NCI-H1436 (cell line): Measurements from ENCODE around the gene WBP4.

Source experiments
- DNase-seq: peaks from one replicate; lab custom pipeline; 2025; lab: John Stamatoyannopoulos, UW

Gene WBP4

DNA sequence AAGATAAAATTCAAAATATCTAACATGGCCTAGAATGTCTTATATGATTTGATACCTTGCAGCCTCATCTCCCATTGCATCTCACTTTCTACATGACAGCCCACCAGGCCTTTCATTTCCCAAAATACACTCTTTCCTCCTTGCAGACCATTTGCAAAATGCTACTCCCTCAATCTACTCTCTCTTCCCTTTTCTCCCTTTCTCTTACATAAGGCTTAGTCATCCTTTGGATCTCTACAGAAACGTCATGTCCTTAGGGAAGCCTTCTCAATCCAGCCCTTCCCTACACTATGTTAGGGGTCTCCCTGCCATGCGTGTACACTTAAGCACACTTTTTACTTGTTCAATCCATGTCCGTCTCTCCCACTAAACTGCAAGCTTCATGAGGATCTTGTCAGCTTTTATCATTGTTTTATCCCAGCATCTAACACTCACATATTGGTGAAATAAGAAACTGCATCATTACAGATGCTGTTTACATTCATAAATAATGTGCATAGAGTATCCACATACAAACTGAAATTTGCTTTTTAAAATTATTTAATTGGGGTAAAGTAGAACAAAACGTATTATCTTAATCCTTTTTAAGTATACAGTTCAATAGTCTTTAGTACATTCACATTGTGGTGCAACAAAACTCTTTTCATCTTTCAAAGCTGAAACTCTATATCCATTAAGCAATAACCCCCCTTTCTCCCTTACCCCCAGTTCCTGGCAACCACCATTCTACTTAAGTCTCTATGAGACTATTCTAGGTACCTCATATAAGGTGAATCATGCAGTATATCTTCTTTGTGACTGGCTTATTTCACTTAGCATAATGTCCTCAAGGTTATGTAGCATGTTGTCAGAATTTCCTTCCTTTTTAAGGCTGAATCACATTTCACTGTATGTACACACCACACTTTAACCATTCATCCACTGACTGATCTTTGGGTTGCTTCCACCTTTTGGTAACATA is 11.5 kb upstream of the WBP4 start:
- no peak for DNase-seq

DNA sequence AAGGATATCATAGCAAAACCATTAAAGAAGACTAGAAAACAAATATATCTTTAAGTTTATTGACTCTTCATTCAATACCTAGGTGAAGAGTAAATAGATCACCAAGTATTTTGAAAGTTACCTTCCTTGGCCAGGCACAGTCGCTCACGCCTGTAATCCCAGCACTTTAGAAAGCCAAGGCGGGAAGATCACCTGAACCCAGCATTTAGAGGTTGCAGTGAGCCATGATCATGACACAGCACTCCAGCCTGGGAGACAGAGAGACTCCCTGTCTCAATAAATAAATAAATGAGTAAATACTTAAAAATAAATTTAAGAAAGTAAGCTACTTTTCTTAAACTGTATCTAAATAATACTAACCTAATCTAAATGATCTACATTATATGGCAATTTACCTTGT is 8.9 kb upstream of the WBP4 start:
- DNase-seq: no peak

DNA sequence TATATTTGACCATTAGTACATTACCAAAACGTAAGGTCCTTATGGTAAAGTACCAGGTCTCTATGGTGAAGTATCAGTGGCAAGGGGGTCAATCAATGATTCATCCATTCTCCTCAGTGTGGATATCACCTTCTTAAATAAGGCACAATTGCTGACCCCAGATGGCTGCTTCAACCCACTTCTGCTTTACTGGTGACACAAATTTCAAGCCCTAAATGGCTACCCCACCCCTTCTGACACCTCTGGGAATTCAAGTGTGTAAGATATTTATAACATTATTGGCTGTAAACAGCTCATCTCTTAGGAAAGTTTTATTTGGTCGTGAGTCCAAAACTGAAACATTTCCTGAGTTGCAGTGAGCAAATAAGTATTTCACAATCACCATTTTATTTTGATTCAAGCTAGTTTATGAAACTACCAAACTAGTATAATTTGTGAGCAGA is 7.9 kb upstream of the WBP4 start:
- no peak for DNase-seq

DNA sequence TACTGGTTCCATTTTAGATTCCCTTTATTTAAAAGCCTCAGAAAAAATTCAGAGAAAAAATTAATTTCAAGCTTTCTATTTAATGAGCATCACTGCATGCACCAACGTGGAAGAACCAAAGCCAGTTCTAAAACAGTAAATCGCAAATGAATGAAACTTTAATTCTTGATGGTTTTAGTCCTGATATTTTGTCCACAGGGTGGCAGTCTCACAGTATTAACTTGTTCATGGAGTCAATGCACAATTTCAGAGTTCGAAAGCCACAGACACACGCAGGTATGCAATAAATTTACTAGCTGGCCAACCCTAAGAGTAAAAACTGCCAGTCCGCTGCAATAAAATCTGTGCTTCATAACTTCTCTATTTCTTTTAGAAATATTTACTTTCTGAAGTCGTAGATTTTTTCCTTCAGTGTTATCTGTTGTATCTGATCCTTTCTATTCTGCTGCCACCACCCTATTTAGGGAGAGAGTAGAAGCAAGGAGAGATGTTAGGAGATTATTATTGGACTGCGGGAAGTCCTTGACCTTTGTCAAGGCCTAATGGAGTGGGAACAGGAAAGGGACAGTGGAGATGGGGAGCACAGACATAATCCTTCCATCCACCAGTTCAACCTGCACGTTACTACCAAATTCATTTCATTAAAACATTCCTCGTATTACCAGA is 7.0 kb upstream of the WBP4 start:
- DNase-seq: no peak

DNA sequence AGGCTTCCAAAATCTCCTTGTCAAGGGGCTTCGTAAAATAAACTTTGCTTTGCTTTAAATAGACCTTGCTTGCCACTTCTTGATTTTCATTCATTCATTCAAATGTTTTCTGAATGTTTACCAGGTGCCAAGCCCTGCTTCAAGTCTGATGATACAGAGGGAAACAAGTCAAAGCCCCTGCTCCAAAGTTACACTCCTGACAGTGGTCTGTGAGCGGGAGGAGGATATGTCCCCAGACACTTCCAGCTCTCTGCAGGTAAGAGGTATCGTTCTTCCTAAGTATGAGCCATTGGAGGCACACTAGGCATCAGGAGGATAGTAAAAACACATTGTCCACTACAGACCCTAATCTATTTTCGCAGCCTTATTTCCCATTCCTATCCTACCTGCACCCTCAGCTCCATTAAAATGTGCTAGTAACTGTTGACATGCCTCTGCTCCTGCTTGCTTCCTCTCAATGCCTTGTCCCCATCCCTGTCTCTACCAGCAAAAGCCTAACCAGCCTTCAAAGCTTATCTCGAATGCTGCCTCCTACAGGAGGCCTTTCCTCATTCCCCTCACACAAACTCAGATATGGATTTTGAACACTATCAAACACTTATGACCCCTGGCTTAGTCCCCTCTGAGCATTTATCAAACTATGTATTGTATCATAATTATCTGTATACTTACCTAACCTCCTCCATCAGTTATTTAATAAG is 6.2 kb upstream of the WBP4 start:
- no peak for DNase-seq

DNA sequence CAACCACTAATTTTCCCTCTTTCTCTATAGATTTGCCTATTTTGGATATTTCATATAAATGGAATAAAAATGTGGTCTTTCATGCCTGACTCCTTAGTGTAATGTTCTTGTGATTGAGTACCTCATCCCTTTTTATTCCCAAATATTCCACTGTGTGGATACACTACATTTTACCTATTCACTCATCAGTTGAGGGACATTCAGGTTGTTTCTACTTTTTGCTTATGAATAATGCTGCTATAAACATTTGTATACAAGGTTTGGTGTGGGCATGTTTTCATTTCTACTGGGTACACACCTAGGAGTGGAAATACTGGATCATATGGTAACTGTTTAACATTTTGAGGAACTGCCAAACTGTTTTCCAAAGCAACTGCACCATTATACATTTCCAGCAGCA is 5.1 kb upstream of the WBP4 start:
- DNase-seq: no peak

DNA sequence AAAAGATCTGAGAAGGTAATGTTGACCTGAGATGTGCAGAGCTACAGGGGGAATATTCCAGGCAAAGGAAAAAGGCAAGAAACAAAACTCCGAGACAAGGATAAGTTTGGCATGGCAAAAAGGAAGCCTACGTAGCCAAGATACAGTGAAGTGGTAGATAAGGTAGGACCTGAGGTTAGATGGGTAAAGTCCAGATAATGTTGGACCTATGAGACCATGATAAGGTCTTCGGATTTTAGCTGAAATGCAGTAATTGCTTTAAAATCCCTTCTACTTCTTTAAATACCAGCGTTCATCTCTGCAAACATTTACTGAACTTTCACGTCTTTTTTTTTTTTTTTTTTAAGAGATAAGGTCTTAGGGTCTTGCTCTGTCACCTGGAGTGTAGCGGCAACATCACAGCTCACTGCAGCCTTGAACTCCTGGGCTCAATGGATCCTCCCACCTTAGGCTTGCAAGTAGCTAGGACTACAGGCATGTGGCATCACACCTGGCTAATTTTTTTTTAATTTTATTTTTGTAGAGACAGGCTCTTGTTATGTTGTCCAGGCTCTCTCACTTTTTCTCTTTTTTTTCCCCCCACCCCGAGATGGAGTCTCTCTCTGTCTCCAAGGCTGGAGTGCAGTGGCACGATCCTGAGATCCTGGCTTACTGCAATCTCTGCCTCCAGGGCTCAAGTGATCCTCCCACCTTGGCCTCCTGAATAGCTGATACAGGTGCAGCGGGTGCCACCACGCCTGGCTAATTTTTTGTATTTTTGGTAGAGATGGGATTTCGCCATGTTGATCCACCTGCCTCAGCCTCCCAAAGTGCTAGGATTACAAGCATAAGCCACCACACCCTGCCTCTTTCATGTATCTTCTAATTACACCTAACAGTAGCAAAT is 4.2 kb upstream of the WBP4 start:
- DNase-seq: no peak

DNA sequence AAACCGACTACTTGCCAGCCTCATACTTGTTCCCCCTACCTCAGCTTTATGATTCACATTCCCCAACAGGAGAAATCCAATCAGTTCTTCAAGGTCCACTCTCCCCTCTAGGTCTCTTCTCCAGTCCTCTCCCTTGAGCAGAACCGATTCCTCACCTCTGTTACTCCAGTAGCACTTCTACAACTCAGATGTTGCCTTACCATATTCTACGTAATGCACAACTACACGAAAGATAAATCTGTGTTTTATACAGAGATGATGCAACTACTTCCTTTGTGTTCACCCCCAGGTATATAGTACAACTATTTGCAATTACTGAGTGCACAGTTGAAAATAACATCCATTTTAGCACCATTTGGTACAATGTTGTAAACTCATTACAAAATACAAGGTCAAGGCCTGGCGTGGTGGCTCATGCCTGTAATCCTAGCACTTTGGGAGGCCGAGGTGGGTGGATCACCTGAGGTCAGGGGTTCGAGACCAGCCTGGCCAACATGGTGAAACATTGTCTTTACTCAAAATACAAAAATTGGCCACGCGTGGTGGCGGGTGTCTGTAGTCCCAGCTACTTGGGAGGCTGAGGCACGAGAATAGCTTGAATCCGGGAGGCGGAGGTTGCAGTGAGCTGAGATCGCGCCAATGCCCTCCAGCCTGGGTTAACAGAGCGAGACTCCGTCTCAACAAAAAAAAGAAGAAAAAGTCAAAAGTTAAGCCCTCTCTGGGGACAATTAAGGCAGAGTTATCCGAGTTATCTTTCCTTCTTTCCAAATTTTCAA is 2.8 kb upstream of the WBP4 start:
- DNase-seq: no peak

DNA sequence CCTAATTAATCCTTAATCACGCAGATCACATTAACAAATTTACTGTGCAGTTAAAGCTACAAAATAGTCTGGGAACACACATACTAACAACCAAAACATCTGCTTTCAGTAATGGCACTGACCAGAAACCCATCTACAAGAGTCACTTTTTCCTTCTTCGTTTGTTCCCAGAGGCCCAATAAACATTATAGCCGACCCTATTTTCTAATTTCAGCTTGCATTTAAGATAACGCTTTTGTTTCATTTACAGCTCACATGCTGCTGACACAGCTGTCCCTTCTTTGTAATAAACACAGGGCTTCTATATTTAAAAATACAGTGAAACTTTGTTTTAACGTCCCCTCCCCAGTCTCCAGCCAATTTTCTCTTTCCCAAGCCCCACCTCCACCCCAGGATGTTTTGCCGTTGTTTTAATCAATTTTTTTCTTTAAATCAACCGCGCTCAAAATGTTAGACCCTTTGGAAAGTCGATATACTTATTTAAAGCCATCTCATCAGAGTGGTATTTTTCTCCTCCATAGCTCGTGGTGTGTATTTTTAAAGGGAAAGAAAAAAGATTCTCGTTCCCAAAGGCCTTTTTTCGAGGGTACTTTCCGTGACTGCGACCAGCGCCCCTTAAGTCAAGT is 1.7 kb upstream of the WBP4 start:
- DNase-seq: no peak

DNA sequence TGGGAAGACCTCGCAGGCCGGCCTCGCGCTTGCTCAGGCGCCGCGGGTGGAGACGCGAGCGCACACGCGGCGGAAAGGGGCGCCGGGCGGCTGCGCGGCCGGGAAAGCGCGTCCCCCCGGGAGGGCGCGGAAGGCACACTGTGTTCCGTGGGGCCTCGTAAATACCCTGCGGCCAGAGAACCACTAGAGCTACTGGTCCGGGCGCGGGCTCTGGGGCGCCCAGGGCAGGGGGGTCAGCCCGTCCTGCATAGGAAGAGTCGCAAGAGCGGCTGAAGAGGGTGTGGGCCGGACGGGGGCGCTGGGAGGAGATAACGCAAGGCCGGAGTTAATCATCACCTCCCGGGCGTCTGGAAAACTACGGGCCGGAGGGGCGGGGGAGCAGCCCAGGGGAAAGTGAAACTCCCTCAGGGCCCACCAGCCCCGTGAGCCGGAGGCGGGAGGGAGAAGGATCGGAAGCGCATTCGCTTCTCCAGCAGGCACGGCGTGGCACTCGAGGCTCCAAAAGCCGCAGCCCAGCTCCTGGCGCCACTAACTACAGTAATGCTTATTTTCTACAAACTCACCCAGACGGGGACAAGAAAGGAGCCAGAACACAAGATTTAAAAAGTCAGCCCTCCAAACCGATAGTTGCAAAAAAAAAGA is 1.1 kb upstream of the WBP4 start:
- DNase-seq: peak; percentile 58

DNA sequence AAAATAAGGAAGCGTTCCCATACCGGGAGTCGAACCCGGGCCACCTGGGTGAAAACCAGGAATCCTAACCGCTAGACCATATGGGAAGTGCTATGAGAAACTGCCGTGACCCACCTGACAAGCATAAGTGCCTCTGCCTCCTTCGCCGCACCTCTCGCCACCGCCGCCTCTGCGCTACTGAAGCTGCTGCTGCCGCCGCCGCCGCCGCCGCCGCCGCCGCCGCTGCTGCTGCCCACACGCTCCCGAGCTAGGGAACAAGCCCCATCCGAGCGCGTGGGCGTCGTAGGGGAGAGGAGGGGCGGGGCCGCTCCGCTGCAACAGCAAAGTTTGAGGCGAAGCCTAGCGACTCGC is 610 bp upstream of the WBP4 start:
- peak; percentile 30 for DNase-seq

DNA sequence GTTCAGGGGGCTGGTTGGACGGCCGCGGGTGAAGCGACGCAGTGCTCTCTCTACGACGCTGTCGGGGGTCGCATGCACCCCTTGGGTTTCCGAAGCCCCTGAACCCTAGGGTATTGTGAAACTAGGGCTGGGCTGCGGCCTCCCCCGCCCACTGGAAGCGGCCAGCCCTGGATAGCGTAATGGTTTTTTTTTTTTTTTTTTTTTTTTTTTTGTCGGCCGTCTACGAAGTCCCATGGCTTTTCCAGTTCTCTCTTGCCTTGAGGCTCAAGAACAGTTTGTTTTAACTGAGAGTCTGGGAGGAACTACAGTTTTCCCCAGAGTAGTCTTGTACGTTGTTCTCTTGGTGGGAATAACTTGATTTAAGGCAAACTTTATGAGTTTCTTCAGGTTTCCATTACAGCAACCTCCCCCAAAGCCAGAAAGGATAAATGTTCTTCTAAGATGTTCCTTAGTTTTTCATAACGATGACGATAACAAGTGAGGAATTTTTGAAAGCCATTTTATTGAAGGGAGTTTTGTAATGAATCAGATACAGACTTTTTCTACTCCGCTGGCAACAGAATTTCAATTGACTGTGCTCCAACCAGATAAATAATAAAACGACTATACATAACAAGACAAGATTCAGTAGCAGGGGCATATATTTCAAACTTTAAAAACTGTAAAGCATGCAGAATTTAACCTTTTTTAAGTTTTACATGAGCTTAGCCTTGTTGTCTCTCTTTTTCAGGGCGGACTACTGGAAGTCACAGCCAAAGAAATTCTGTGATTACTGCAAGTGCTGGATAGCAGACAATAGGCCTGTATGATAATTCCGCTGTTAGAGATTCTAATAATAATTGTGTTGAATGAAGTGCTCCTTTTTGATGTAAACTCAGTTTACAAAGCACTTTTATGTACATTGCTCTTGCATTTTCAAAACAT is 867 bp downstream of the WBP4 start:
- DNase-seq: no peak

DNA sequence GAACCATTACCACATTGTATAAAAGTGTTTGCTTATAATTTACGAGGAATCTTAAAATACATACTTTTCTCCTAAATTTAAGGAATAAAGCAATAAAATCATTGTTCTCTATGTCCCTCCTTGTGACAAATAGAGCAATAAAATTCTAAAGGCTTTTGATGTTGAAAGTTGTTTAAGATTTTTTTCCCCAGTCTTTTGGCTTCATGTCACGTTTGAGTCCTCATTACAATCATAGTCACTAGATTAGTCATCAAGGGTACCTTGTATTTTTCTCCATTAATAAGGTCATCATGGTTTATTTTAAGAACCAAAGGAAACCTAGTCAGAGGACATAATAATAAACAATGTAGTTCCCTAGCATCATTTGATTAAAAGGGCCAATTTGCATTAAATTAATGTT is 3.2 kb downstream of the WBP4 start:
- no peak for DNase-seq

DNA sequence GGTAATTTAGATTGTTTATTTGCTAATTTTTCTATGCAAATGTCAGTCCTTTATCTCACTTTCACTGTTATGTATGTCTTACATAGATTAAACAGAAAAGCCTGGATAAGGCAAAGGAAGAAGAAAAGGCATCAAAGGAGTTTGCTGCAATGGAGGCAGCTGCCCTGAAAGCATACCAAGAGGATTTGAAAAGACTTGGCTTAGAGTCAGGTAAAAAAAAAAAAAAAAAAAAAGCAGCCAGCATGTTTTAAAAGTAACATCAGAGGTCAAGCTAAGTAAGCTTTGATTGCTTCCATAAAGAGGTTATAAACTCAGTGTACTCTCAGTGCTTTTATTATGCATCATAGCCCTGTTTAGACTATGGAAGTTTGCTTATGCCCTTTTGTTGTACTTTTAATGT is 3.8 kb downstream of the WBP4 start:
- DNase-seq: no peak

DNA sequence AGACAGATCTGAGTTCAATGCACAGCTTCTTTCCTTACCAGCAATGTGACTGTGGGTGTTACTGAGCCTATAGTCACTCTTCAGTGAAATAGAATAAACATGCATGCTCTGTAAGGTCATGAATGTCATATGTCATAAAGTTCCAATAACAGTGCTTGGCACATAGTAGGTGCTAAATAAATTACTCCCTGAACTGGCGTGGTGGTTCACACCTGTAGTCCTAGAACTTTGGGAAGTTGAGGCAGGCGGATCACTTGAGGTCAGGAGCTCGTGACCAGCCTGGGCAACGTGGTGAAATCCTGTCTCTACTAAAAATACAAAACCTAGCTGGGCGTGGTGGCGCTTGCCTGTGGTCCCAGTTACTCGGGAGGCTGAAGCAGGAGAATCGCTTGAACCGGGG is 13.2 kb downstream of the WBP4 start:
- DNase-seq: no peak

DNA sequence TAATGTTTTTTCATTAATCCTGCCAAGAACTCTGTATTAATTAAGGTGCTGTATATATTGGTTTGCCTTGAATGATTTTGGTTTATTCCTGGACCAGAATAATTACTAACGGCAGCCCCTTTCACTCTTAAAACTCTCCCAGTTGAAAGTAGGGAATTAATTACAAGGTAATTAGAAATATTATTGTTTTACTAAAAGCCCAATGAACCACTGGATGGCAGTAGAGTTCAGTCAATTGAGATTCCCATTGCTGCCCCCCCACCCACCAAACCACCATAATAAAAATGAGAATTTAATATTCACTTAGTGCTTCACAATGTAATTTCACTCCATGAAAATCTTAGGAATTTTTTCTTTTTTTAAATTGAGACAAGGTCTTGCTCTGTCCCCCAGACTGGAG is 13.7 kb downstream of the WBP4 start:
- no peak for DNase-seq

DNA sequence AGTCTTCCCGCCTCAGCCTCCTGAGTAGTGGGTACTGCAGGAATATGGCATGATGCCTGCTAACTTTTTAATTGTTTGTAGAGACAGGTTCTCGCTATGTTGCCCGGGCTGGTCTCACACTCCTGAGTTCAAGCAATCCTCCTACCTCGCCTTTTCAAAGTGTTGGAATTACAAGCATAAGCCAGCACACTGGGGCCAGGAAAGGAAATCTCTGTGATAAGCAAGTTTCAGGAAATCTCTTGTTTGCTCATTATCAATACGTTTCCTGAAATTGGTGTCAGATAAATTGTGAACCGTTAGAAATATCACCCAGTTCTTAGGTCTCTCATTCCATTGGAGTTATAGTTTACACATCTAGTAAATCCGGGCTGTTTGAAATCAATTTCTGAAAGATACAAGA is 14.2 kb downstream of the WBP4 start:
- no peak for DNase-seq

DNA sequence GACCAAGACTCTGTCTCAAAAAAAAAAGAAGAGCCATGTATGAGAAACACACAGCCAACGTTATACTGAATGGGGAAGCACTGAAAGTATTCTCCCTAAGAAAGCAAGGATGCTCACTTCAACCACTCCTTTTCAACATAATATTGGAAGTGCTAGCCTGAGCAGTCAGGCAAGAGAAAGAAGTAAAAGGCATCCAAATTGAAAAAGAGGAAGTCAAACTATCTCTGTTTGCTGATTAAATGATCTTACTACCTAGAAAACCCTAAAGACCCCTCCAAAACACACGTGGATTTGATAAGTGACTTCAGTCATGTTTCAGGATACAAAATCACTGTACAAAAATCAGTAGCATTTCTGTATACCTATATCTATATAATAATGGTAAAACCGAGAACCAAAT is 16.2 kb downstream of the WBP4 start:
- no peak for DNase-seq

DNA sequence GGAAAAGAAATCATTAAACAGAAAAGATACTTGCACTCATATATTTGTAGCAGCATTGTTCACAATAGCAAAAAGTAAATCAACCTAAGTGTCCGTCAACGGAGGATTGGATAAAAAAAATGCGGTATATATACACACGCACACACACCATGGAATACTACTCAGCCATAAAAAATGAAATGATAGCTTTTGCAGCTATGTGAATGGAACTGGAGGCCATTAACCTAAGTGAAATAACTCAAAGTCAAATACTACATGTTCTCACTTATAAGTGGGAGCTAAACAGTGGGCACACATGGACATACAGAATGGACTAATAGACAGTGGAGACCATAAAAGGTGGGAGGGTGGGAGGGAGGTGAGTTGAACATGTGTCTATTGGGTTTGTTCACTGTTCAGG is 18.4 kb downstream of the WBP4 start:
- no peak for DNase-seq
